ENCODE data around the gene PRRC2A.

GRCh38 chr6:31580807-31581433 lies 39.6 kb upstream of the PRRC2A start:
- TF ChIP-seq POLR2A (IDR thresholded peaks at IDR 0.05; ENCODE audit: low read depth) (no peak), CTCF (IDR thresholded peaks at IDR 0.05) (peak in 2 of 3 experiments; percentile 94), POLR2AphosphoS5 (IDR thresholded peaks at IDR 0.05) (peak; percentile 72 to 78)

All from esophagus muscularis mucosa (tissue), 3 donors.